Stimulated activated CD8-positive, alpha-beta memory T cell treated with anti-CD3 and anti-CD28 coated beads, Interleukin-4, amount 100 ng/mL, for 4 hours (primary cell): ENCODE data around the gene MT1HL1.
"Not testable (repeated sequence)": the region's sequence is repeated elsewhere in the genome, so short reads cannot be mapped to it uniquely, and the experiment has no call there.

ENCODE experiments used
- DNase-seq, 2 donors: peaks; one replicate each; pipeline ENCODE4 v3.0.0-alpha.2; 2020; ENCODE audit warnings: low read depth in 2 of 2, low spot score in 1 of 2

The MT1HL1 gene

GRCh38 chr1:237018896-237019295 is 14.7 kb upstream of the MT1HL1 start:
- DNase-seq, result no peak

- DNase-seq, result no peak
Measured at GRCh38 chr1:237016626-237017025, 12.4 kb upstream of the MT1HL1 start.

- DNase-seq, result no peak
Measured at GRCh38 chr1:237013608-237014007, 9.4 kb upstream of the MT1HL1 start.

- DNase-seq, result no peak
Measured at GRCh38 chr1:237012788-237013383, 8.6 kb upstream of the MT1HL1 start.

GRCh38 chr1:237012361-237012760 is 8.1 kb upstream of the MT1HL1 start:
- DNase-seq, result no peak

- DNase-seq, result no peak
Measured at GRCh38 chr1:237011432-237011831, 7.2 kb upstream of the MT1HL1 start.

- no peak for DNase-seq
Measured at GRCh38 chr1:237009611-237010010, 5.4 kb upstream of the MT1HL1 start.

- no peak for DNase-seq
Measured at GRCh38 chr1:237007147-237007881, 3.1 kb upstream of the MT1HL1 start.

- no peak for DNase-seq
Measured at GRCh38 chr1:237005674-237006073, 1.4 kb upstream of the MT1HL1 start.

GRCh38 chr1:237003516-237003915 is 725 bp downstream of the MT1HL1 start:
- DNase-seq, result no peak

- DNase-seq, result no peak
Measured at GRCh38 chr1:237000191-237000590, 4.0 kb downstream of the MT1HL1 start.

GRCh38 chr1:236998546-236998945 is 5.7 kb downstream of the MT1HL1 start:
- no peak for DNase-seq

GRCh38 chr1:236997882-236998281 is 6.4 kb downstream of the MT1HL1 start:
- no peak for DNase-seq

GRCh38 chr1:236997361-236997760 is 6.9 kb downstream of the MT1HL1 start:
- no peak for DNase-seq

- DNase-seq, result no peak
Measured at GRCh38 chr1:236994450-236994849, 9.8 kb downstream of the MT1HL1 start.

GRCh38 chr1:236992449-236992848 is 11.8 kb downstream of the MT1HL1 start:
- no peak for DNase-seq

GRCh38 chr1:236990052-236990445 is 14.2 kb downstream of the MT1HL1 start:
- DNase-seq, result no peak

GRCh38 chr1:236989290-236990051 is 14.8 kb downstream of the MT1HL1 start:
- no peak for DNase-seq

- DNase-seq, result no peak
Measured at GRCh38 chr1:236983818-236984217, 20.4 kb downstream of the MT1HL1 start.

GRCh38 chr1:236982380-236982779 is 21.9 kb downstream of the MT1HL1 start:
- DNase-seq, result no peak

GRCh38 chr1:236981431-236981830 is 22.8 kb downstream of the MT1HL1 start:
- DNase-seq, result not testable (repeated sequence)

GRCh38 chr1:236980673-236981072 is 23.6 kb downstream of the MT1HL1 start:
- DNase-seq, result no peak
